ENCODE results near the gene RACGAP1. TPM values are rescaled to one million over a fixed set of nuclear protein-coding genes. Genes with fewer than 3 reads are reported as not detected.

The RACGAP1 gene
- polyA plus RNA-seq, 3 donors: 3.1 to 5.4 (median 3.6) TPM

GRCh38 chr12:49949866-49950265, 75.4 kb downstream of the RACGAP1 start:
- H4K20me1 ChIP-seq (ENCODE audit: insufficient read depth, low read length): no peaks in the 10 kb centered on the region
- peaks cover 0 to 2% of the 10 kb centered on the region in 2 donors for H3K36me3 Mint-ChIP-seq
- H3K9me3 Mint-ChIP-seq: peaks cover 0 to 9% (median 0%) of the 10 kb centered on the region in 7 donors
- peaks cover 48% of the 10 kb centered on the region for H3K4me1 Mint-ChIP-seq
- DNase-seq: no peak
- no peak overlapping the region for H3K27ac Mint-ChIP-seq
- H3K4me1 ChIP-seq (ENCODE audit: control insufficient read depth in 1 of 2, insufficient read depth in 2 of 2, low read length in 2 of 2): peaks cover 39 to 40% of the 10 kb centered on the region in 2 donors
- peak overlapping the region in 1 of 2 donors; percentile 21 for H3K4me3 Mint-ChIP-seq
- H3K4me2 ChIP-seq (replicated peaks; ENCODE audit: extremely low read depth, low read length, poor library complexity, severe bottlenecking): no peak overlapping the region
- H3K9me3 ChIP-seq (replicated peaks in 1 of 2; ENCODE audit: control insufficient read depth in 1 of 2, insufficient read depth in 1 of 2, low read length in 2 of 2): peaks cover 0 to 8% of the 10 kb centered on the region in 2 donors
- no peak overlapping the region for H3K27ac ChIP-seq (ENCODE audit: low read depth in 1 of 2, low read length in 2 of 2)
- no peak for TF ChIP-seq CTCF (IDR thresholded peaks at IDR 0.05)
- H3K79me2 ChIP-seq (ENCODE audit: insufficient read depth, low read length): no peaks in the 10 kb centered on the region
- intact Hi-C loops (cut with micrococcal nuclease): no loop called here
- peaks cover 77 to 86% (median 79%) of the 10 kb centered on the region in 3 donors for H3K27me3 Mint-ChIP-seq (ENCODE audit: low read depth in 3 of 3)
- no peaks in the 10 kb centered on the region for H3K36me3 ChIP-seq (replicated peaks in 1 of 2; ENCODE audit: control insufficient read depth in 1 of 2, insufficient read depth in 2 of 2, low read length in 2 of 2)
- WGBS (ENCODE audit: insufficient coverage): 96% methylated on average over 3 of the region's 3 CpGs
- no peak overlapping the region for H3K4me3 ChIP-seq (replicated peaks in 1 of 3; ENCODE audit: low read depth in 2 of 3, low read length in 3 of 3)
- no peak overlapping the region for H3K9ac ChIP-seq (ENCODE audit: insufficient read depth, low read length, poor library complexity, severe bottlenecking)
- H3K27me3 ChIP-seq (ENCODE audit: control insufficient read depth in 2 of 2, insufficient read depth in 2 of 2, low read length in 2 of 2): peaks cover 11 to 74% of the 10 kb centered on the region in 2 donors
- H2AFZ ChIP-seq (ENCODE audit: insufficient read depth, low read depth, low read length, poor library complexity, severe bottlenecking): no peak overlapping the region

- H3K27ac Mint-ChIP-seq: peak overlapping the region in 6 of 7 donors; percentile 6 to 85 (median 42)
- peaks cover 39 to 47% of the 10 kb centered on the region in 2 donors for H3K4me1 ChIP-seq (ENCODE audit: control insufficient read depth in 1 of 2, insufficient read depth in 2 of 2, low read length in 2 of 2)
- no peaks in the 10 kb centered on the region for H3K36me3 ChIP-seq (replicated peaks in 1 of 2; ENCODE audit: control insufficient read depth in 1 of 2, insufficient read depth in 2 of 2, low read length in 2 of 2)
- H3K36me3 Mint-ChIP-seq: peaks cover 0 to 2% of the 10 kb centered on the region in 2 donors
- H3K79me2 ChIP-seq (ENCODE audit: insufficient read depth, low read length): no peaks in the 10 kb centered on the region
- DNase-seq: peak; percentile 42 to 77 (median 64)
- 89% methylated on average over 6 of the region's 13 CpGs for WGBS (ENCODE audit: insufficient coverage)
- H3K9ac ChIP-seq (ENCODE audit: insufficient read depth, low read length, poor library complexity, severe bottlenecking): no peak overlapping the region
- H4K20me1 ChIP-seq (ENCODE audit: insufficient read depth, low read length): no peaks in the 10 kb centered on the region
- peaks cover 55% of the 10 kb centered on the region for H3K4me1 Mint-ChIP-seq
- peak overlapping the region in 1 of 2 donors; percentile 76 for H3K4me3 Mint-ChIP-seq
- peaks cover 0 to 3% (median 0%) of the 10 kb centered on the region in 7 donors for H3K9me3 Mint-ChIP-seq
- peak overlapping the region in 1 of 2 donors; percentile 20 for H3K27ac ChIP-seq (ENCODE audit: low read depth in 1 of 2, low read length in 2 of 2)
- H2AFZ ChIP-seq (ENCODE audit: insufficient read depth, low read depth, low read length, poor library complexity, severe bottlenecking): no peak overlapping the region
- H3K27me3 Mint-ChIP-seq (ENCODE audit: low read depth in 3 of 3): peaks cover 75 to 84% (median 76%) of the 10 kb centered on the region in 3 donors
- peaks cover 4 to 70% of the 10 kb centered on the region in 2 donors for H3K27me3 ChIP-seq (ENCODE audit: control insufficient read depth in 2 of 2, insufficient read depth in 2 of 2, low read length in 2 of 2)
- H3K4me2 ChIP-seq (replicated peaks; ENCODE audit: extremely low read depth, low read length, poor library complexity, severe bottlenecking): peak overlapping the region; percentile 33
- TF ChIP-seq CTCF (IDR thresholded peaks at IDR 0.05): no peak
- intact Hi-C loops (cut with micrococcal nuclease): no loop called here
- H3K4me3 ChIP-seq (replicated peaks in 1 of 3; ENCODE audit: low read depth in 2 of 3, low read length in 3 of 3): peak overlapping the region in 1 of 3 experiments; percentile 27
- peaks cover 0 to under 1% of the 10 kb centered on the region in 2 donors for H3K9me3 ChIP-seq (replicated peaks in 1 of 2; ENCODE audit: control insufficient read depth in 1 of 2, insufficient read depth in 1 of 2, low read length in 2 of 2)
These were observed 76.1 kb downstream of the RACGAP1 start for GRCh38 chr12:49948866-49949845.

Data from CD14-positive monocyte (primary cell).